Adrenal gland (tissue), 12 donors: Measurements from ENCODE around the gene GRIP1. TPM values are rescaled to one million over a fixed set of nuclear protein-coding genes. Genes with fewer than 3 reads are reported as not detected.

Source experiments
- DNase-seq, 7 donors: peaks; one replicate each; pipeline ENCODE4 v3.0.0-alpha.2; 2019 to 2020
- H3K27ac ChIP-seq, 5 donors: fragments of 200-600 bp; sonication (generic) in 4 of 5; 1 replicate in 3 of 5; 2 replicates in 2 of 5; pipeline versions ENCODE4 v1.5.1 to v1.8.0; 2016 to 2020; ENCODE audit warnings: mild to moderate bottlenecking in 1 of 5
- H3K27me3 ChIP-seq: fragments of 200-600 bp; 2 replicates; pipeline ENCODE4 v1.8.0; 2021
- H3K36me3 ChIP-seq, 2 donors: fragments of 200-600 bp; replicated peaks in 1 of 2; 1 replicate in 1 of 2; 2 replicates in 1 of 2; pipeline versions ENCODE4 v1.5.1 to v1.8.0; 2018 to 2022
- H3K4me1 ChIP-seq, 2 donors: fragments of 200-600 bp; replicated peaks in 1 of 2; 1 replicate in 1 of 2; 2 replicates in 1 of 2; pipeline versions ENCODE4 v1.5.1 to v1.8.0; 2018 to 2021
- H3K4me3 ChIP-seq, 4 donors: fragments of 200-600 bp; sonication (generic) in 3 of 4; one replicate each; pipeline ENCODE4 v1.5.1; 2016 to 2018
- H3K9me3 ChIP-seq, 3 donors: fragments of 200-600 bp; sonication (generic) in 1 of 3; replicated peaks in 1 of 3; 1 replicate in 2 of 3; 2 replicates in 1 of 3; pipeline versions ENCODE4 v1.5.1 to v1.8.0; 2016 to 2021
- POLR2A ChIP-seq, 2 donors: fragments of 450-650 bp; IDR thresholded peaks; one replicate each; pipeline ENCODE4 v1.6.1; 2017; ENCODE audit warnings: antibody characterized with exemption in 2 of 2, mild to moderate bottlenecking in 2 of 2, moderate library complexity in 1 of 2
- WGBS, 4 donors: extraction: QIAGEN DNeasy Blood & Tissue Kit in 2 of 4; methylation state at CpG; one replicate each; pipeline versions ENCODE4 v1.1.5 to v1.1.7; 2013 to 2017; 5-methylcytosine and 5-hydroxymethylcytosine counted together
- intact Hi-C, 2 donors: fragments of 100-400 bp; cut with DNase I; formaldehyde crosslinking; loops; one replicate each; pipeline versions ENCODE4 v1.14.1 to v1.15.0; 2022 to 2023
- polyA plus RNA-seq, 3 donors: library from polyadenylated mRNA; stranded (reverse); fragments of 200-250 nt in 2 of 3; fragments of 350-450 nt in 1 of 3; fragmentation: Illumina TruSeq in 1 of 3; extraction: RNeasy Lipid Tissue Mini Kit (QIAGEN cat#74804) in 1 of 3; gene quantifications; one replicate each; pipeline ENCODE4 v1.2.3, GENCODE V29; 2013 to 2014
- total RNA-seq, 9 donors: library from RNA; depleted of rRNA in 4 of 9; stranded (reverse); fragments of >200 nt in 4 of 9; fragments of 120-200 nt in 1 of 9; fragmentation: NEBNext Ultra II Directional in 1 of 9; extraction: Animal tissue kit (Norgen Biotek cat#: 25700) in 1 of 9; gene quantifications; one replicate each; pipeline versions ENCODE4 v1.1.0 to v1.2.4, GENCODE V29; 2013 to 2023
- TF ChIP-seq, protein P1 (sequence below), 6 experiments: fragments of 450-650 bp in 4 of 6; fragments of 200-600 bp in 2 of 6; sonication (generic) in 1 of 6; IDR thresholded peaks; 1 replicate in 5 of 6; 2 replicates in 1 of 6; pipeline versions ENCODE4 v1.5.1 to v1.8.0; 2016 to 2021; ENCODE audit warnings: antibody characterized with exemption in 6 of 6, mild to moderate bottlenecking in 2 of 6, moderate library complexity in 1 of 6
- donor health status: healthy with polysubstance abuse.
- donor health status: Bipolar disorder and iron deficiency.
- donor health status: DM: yes; HTN: yes; CAD: no.
- donor health status: DM: no; HTN: no; CAD: no.
- donor health status: DM: no; HTN: no; CAD: no.
- donor health status: DM: yes; HTN: yes; CAD: no.

Gene GRIP1
- total and polyA plus RNA-seq, 12 donors: 0.54 to 10.8 (median 2.4) TPM

- no peak for DNase-seq
- intact Hi-C loops: no loop called here
Observed at GRCh38 chr12:66447643-66448042, 231.2 kb downstream of the GRIP1 start.

DNA sequence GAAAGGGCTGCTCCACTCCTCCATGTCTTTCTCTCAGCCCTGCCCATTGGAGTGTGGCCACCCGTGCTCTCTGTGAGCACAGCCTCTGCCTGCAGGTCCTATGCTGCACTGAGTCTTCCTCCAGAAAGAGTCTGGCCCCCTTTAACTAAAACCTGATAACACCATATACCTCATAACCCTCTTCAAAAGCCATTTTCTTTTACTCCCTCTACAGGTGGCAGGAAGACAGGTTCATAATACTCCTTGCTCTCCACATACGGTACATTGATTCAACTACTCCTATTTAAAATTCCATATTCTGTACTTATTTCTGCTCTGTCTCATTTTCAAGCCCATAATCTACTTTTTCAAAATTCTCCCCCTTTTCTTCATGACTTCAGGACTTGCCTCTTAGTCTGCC, 232.6 kb downstream of the GRIP1 start:
- no peaks in the 10 kb centered on the region for H3K9me3 ChIP-seq
- no peak for DNase-seq
- H3K4me1 ChIP-seq: no peaks in the 10 kb centered on the region
- no peaks in the 10 kb centered on the region for H3K27me3 ChIP-seq
- WGBS, 4 donors: 79 to 100% (median 86%) methylated on average over 2 of the region's 2 CpGs
- H3K36me3 ChIP-seq: no peaks in the 10 kb centered on the region
- no peak overlapping the region for H3K27ac ChIP-seq
- intact Hi-C loops: no loop called here
- H3K4me3 ChIP-seq: no peak overlapping the region
- TF ChIP-seq, protein P1, sequence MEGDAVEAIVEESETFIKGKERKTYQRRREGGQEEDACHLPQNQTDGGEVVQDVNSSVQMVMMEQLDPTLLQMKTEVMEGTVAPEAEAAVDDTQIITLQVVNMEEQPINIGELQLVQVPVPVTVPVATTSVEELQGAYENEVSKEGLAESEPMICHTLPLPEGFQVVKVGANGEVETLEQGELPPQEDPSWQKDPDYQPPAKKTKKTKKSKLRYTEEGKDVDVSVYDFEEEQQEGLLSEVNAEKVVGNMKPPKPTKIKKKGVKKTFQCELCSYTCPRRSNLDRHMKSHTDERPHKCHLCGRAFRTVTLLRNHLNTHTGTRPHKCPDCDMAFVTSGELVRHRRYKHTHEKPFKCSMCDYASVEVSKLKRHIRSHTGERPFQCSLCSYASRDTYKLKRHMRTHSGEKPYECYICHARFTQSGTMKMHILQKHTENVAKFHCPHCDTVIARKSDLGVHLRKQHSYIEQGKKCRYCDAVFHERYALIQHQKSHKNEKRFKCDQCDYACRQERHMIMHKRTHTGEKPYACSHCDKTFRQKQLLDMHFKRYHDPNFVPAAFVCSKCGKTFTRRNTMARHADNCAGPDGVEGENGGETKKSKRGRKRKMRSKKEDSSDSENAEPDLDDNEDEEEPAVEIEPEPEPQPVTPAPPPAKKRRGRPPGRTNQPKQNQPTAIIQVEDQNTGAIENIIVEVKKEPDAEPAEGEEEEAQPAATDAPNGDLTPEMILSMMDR (IDR thresholded peaks at IDR 0.05): no peak

More at GRCh38 chr12:66447643-66448042, 231.2 kb downstream of the GRIP1 start:
- Histone ChIP-seq H3K4me3 (no peak overlapping the region), H3K36me3 (no peaks in the 10 kb centered on the region), H3K27me3 (no peaks in the 10 kb centered on the region), H3K4me1 (no peaks in the 10 kb centered on the region), H3K27ac (no peak overlapping the region), H3K9me3 (no peaks in the 10 kb centered on the region)
- no peak for TF ChIP-seq POLR2A (IDR thresholded peaks at IDR 0.05)
- TF ChIP-seq, protein P1 (IDR thresholded peaks at IDR 0.05): no peak
- 68 to 77% (median 72%) methylated on average over 4 of the region's 4 CpGs for WGBS, 4 donors

DNA sequence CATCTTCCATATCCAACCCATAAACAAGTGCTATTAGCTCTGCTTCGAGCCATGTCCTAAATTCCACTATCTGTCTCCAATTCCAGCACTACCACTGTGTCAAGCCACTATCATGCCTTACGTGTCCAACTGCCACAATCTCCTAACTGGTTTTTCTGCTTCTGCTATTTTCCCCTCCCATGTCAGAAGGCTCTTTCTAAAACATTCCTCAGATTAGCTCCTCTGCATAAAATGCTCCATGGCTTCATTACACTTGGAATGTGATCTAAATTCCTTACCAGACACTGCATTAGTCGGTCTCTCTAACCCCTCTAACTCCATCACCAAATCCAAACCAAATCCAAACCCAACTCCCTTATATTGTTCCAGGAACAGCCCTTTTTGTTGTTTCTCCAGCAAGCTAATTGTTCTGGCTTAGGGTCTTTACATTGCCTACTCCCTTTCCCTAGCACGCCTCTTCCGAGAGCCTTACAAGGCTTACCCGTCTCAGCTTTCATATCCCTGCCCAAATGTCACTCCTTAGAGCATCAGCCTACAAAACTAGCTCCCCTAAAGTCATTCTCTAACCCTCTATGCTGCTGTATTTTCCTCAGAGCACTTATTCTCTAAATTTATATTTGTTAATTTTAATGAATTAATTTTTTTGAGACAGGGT, 236.8 kb downstream of the GRIP1 start:
- TF ChIP-seq, protein P1 (IDR thresholded peaks at IDR 0.05): no peak
- TF ChIP-seq POLR2A (IDR thresholded peaks at IDR 0.05): no peak
- WGBS, 4 donors: 88 to 94% (median 90%) methylated on average over 6 of the region's 6 CpGs

GRCh38 chr12:66438601-66439000, 240.3 kb downstream of the GRIP1 start:
- H3K27me3 ChIP-seq: no peaks in the 10 kb centered on the region
- H3K4me1 ChIP-seq: no peaks in the 10 kb centered on the region
- no peak overlapping the region for H3K27ac ChIP-seq
- 82 to 100% (median 88%) methylated on average over 1 of the region's 1 CpG for WGBS, 4 donors
- TF ChIP-seq, protein P1 (IDR thresholded peaks at IDR 0.05): no peak
- no peak for TF ChIP-seq POLR2A (IDR thresholded peaks at IDR 0.05)
- H3K4me3 ChIP-seq: no peak overlapping the region
- no peaks in the 10 kb centered on the region for H3K36me3 ChIP-seq
- no peak for DNase-seq
- intact Hi-C loops: no loop called here
- H3K9me3 ChIP-seq: no peaks in the 10 kb centered on the region

More for the DNA sequence above, 236.8 kb downstream of the GRIP1 start:
- intact Hi-C loops: no loop called here
- Histone ChIP-seq H3K36me3 (no peaks in the 10 kb centered on the region), H3K4me3 (no peak overlapping the region), H3K27me3 (no peaks in the 10 kb centered on the region), H3K9me3 (no peaks in the 10 kb centered on the region), H3K27ac (no peak overlapping the region), H3K4me1 (no peaks in the 10 kb centered on the region)
- no peak for DNase-seq
